G401.6 (cell line): ENCODE results near the gene PNKP.

Source experiments
- FAIRE-seq: peaks from 2 replicates; lab custom pipeline; 2012; peaks lifted over from hg19 to GRCh38; lab: Jason Lieb, UNC

The PNKP gene

GRCh38 chr19:49876422-49877019, 9.1 kb upstream of the PNKP start:
- peak; percentile 97 for FAIRE-seq

- FAIRE-seq, result no peak
Observed at GRCh38 chr19:49875857-49876421, 8.6 kb upstream of the PNKP start.

- FAIRE-seq, result no peak
Observed at GRCh38 chr19:49875177-49875576, 7.8 kb upstream of the PNKP start.

- no peak for FAIRE-seq
Observed at GRCh38 chr19:49874503-49875157, 7.3 kb upstream of the PNKP start.

- FAIRE-seq, result no peak
Observed at GRCh38 chr19:49873834-49874233, 6.5 kb upstream of the PNKP start.

GRCh38 chr19:49873129-49873521, 5.7 kb upstream of the PNKP start:
- FAIRE-seq, result no peak

- no peak for FAIRE-seq
Observed at GRCh38 chr19:49872245-49873128, 5.1 kb upstream of the PNKP start.

GRCh38 chr19:49871349-49871985, 4.1 kb upstream of the PNKP start:
- FAIRE-seq, result no peak

- FAIRE-seq, result no peak
Observed at GRCh38 chr19:49870309-49870901, 3.0 kb upstream of the PNKP start.

- FAIRE-seq, result peak; percentile 100
Observed at GRCh38 chr19:49869484-49870308, 2.3 kb upstream of the PNKP start.

GRCh38 chr19:49869009-49869483, 1.7 kb upstream of the PNKP start:
- no peak for FAIRE-seq

- no peak for FAIRE-seq
Observed at GRCh38 chr19:49864890-49865289, 2.5 kb downstream of the PNKP start.

- FAIRE-seq, result no peak
Observed at GRCh38 chr19:49863935-49864320, 3.4 kb downstream of the PNKP start.

- FAIRE-seq, result no peak
Observed at GRCh38 chr19:49863254-49863934, 4.0 kb downstream of the PNKP start.

GRCh38 chr19:49862391-49863253, 4.8 kb downstream of the PNKP start:
- no peak for FAIRE-seq

GRCh38 chr19:49861541-49862378, 5.6 kb downstream of the PNKP start:
- FAIRE-seq, result no peak

- FAIRE-seq, result peak; percentile 96
Observed at GRCh38 chr19:49861107-49861506, 6.3 kb downstream of the PNKP start.

- no peak for FAIRE-seq
Observed at GRCh38 chr19:49860336-49861102, 6.9 kb downstream of the PNKP start.
